Stomach (tissue), 9 donors: ENCODE measurements around the gene TJAP1. TPM values are rescaled to one million over a fixed set of nuclear protein-coding genes. Genes with fewer than 3 reads are reported as not detected.

Source experiments
- DNase-seq, 2 donors: peaks; one replicate each; pipeline versions ENCODE4 v3.0.0 to v3.0.0-alpha.2; 2013 to 2019
- H3K27ac ChIP-seq, 5 donors: fragments of 200-600 bp in 4 of 5; sonication (generic) in 4 of 5; one replicate each; pipeline ENCODE4 v1.5.1; 2013 to 2019; ENCODE audit warnings: mild to moderate bottlenecking in 1 of 5, moderate library complexity in 1 of 5
- H3K27me3 ChIP-seq, 3 donors: fragments of 200-600 bp; sonication (generic); one replicate each; pipeline ENCODE4 v1.5.1; 2017 to 2019; ENCODE audit warnings: mixed run types in 1 of 3
- H3K36me3 ChIP-seq, 4 donors: fragments of 200-600 bp; sonication (generic); 1 replicate in 3 of 4; 2 replicates in 1 of 4; pipeline ENCODE4 v1.5.1; 2016 to 2019
- H3K4me1 ChIP-seq, 4 donors: fragments of 200-600 bp; sonication (generic); one replicate each; pipeline ENCODE4 v1.5.1; 2016 to 2019
- H3K4me3 ChIP-seq, 4 donors: fragments of 200-600 bp; sonication (generic) in 3 of 4; one replicate each; pipeline ENCODE4 v1.5.1; 2016 to 2019; ENCODE audit warnings: mild to moderate bottlenecking in 1 of 4
- H3K9me3 ChIP-seq, 4 donors: fragments of 200-600 bp; sonication (generic); one replicate each; pipeline ENCODE4 v1.5.1; 2016 to 2019
- EP300 ChIP-seq: sonication (generic); formaldehyde crosslinking; IDR thresholded peaks from one replicate; pipeline ENCODE4 v1.6.1; 2017; ENCODE audit warnings: antibody characterized with exemption
- POLR2A ChIP-seq, 4 donors: fragments of 450-650 bp; IDR thresholded peaks; one replicate each; pipeline ENCODE4 v1.6.1; 2016; ENCODE audit warnings: antibody characterized with exemption in 4 of 4, control low read depth in 2 of 4, mild to moderate bottlenecking in 1 of 4, moderate library complexity in 1 of 4
- POLR2AphosphoS5 ChIP-seq, 3 donors: sonication (generic); formaldehyde crosslinking; IDR thresholded peaks; one replicate each; pipeline ENCODE4 v1.6.1; 2016; ENCODE audit warnings: antibody characterized with exemption in 3 of 3
- WGBS, 5 donors: extraction: QIAGEN DNeasy Blood & Tissue Kit in 3 of 5; methylation state at CpG; one replicate each; pipeline versions ENCODE4 v1.1.5 to v1.1.7; 2013 to 2018; 5-methylcytosine and 5-hydroxymethylcytosine counted together
- intact Hi-C: fragments of 100-400 bp; cut with DNase I; formaldehyde crosslinking; loops from one replicate; pipeline ENCODE4 v1.15.1; 2023; ENCODE audit warnings: low total_unique reads
- polyA plus RNA-seq, 3 donors: library from polyadenylated mRNA; stranded (reverse); fragments of 200-250 nt; gene quantifications; one replicate each; pipeline ENCODE4 v1.2.3, GENCODE V29; 2013
- total RNA-seq, 5 donors: library from RNA; depleted of rRNA; stranded (reverse); fragments of >200 nt; gene quantifications; one replicate each; pipeline versions ENCODE4 v1.1.0 to v1.2.3, GENCODE V29; 2014 to 2016
- TF ChIP-seq, protein P1 (sequence below), 7 experiments: fragments of 450-650 bp in 4 of 7; fragments of 200-600 bp in 3 of 7; sonication (generic) in 3 of 7; IDR thresholded peaks; one replicate each; pipeline ENCODE4 v1.5.1; 2016 to 2019; ENCODE audit warnings: antibody characterized with exemption in 7 of 7, control low read depth in 2 of 7, mild to moderate bottlenecking in 1 of 7
- donor health status: healthy with polysubstance abuse.
- donor health status: Bipolar disorder and iron deficiency.
- donor health status: healthy.

TJAP1 gene
- total and polyA plus RNA-seq, 8 donors: 8.4 to 182 (median 14.1) TPM

- intact Hi-C loops: no loop called here
- Histone ChIP-seq H3K4me3 (no peak overlapping the region), H3K4me1 (peaks cover 12 to 50% (median 39%) of the 10 kb centered on the region in 4 donors), H3K9me3 (no peaks in the 10 kb centered on the region), H3K36me3 (peaks cover 15 to 30% (median 26%) of the 10 kb centered on the region in 4 donors), H3K27me3 (no peaks in the 10 kb centered on the region), H3K27ac (no peak overlapping the region)
- 82 to 92% (median 91%) methylated on average over 5 to 6 of the region's 6 CpGs for WGBS, 5 donors
- TF ChIP-seq POLR2AphosphoS5 (IDR thresholded peaks at IDR 0.05) (no peak), POLR2A (IDR thresholded peaks at IDR 0.05) (no peak), EP300 (no peak)
- TF ChIP-seq, protein P1, sequence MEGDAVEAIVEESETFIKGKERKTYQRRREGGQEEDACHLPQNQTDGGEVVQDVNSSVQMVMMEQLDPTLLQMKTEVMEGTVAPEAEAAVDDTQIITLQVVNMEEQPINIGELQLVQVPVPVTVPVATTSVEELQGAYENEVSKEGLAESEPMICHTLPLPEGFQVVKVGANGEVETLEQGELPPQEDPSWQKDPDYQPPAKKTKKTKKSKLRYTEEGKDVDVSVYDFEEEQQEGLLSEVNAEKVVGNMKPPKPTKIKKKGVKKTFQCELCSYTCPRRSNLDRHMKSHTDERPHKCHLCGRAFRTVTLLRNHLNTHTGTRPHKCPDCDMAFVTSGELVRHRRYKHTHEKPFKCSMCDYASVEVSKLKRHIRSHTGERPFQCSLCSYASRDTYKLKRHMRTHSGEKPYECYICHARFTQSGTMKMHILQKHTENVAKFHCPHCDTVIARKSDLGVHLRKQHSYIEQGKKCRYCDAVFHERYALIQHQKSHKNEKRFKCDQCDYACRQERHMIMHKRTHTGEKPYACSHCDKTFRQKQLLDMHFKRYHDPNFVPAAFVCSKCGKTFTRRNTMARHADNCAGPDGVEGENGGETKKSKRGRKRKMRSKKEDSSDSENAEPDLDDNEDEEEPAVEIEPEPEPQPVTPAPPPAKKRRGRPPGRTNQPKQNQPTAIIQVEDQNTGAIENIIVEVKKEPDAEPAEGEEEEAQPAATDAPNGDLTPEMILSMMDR (IDR thresholded peaks at IDR 0.05): no peak
- DNase-seq: no peak
These were observed 17.0 kb downstream of the TJAP1 start for GRCh38 chr6:43494321-43494720.

GRCh38 chr6:43494766-43495165 lies 17.4 kb downstream of the TJAP1 start:
- Histone ChIP-seq H3K4me1 (peaks cover 12 to 50% (median 42%) of the 10 kb centered on the region in 4 donors), H3K9me3 (no peaks in the 10 kb centered on the region), H3K36me3 (peaks cover 19 to 30% (median 27%) of the 10 kb centered on the region in 4 donors), H3K4me3 (no peak overlapping the region), H3K27ac (no peak overlapping the region), H3K27me3 (no peaks in the 10 kb centered on the region)
- WGBS, 5 donors: 93 to 100% (median 94%) methylated on average over 2 to 4 of the region's 4 CpGs
- intact Hi-C loops: no loop called here
- DNase-seq: no peak
- TF ChIP-seq, protein P1 (IDR thresholded peaks at IDR 0.05): no peak
- TF ChIP-seq POLR2AphosphoS5 (IDR thresholded peaks at IDR 0.05) (no peak), POLR2A (IDR thresholded peaks at IDR 0.05) (no peak), EP300 (no peak)

DNA sequence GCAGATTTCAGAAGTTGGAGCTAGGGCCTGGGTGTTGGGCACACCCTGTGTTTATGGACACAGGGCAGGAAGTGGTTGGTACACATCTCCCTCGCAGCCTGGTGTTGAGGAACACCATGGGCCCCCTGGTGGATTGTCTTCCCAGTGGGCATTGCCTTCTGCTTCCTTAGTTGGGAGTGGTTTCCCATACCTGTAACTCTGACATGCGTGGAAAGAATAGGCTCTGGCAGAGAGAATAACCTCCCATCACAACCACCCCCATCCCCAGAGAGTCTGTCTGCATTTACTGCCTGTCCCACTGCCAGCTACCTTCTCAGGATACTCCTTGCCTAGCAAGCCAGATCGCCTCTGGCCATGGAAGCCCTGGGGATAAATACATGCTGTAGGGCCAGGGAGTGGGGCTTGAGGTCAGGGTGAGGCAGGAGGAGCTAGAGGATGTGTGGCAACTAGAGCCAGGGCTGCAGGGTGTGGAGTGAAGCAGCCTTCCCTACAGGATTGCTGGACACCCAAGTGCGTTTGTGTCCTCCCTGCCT lies 18.1 kb downstream of the TJAP1 start:
- DNase-seq: peak in 1 of 2 donors; percentile 60
- WGBS, 5 donors: 48 to 59% (median 57%) methylated on average over 3 to 4 of the region's 4 CpGs
- no peaks in the 10 kb centered on the region for H3K9me3 ChIP-seq
- peaks cover 11 to 50% (median 42%) of the 10 kb centered on the region in 4 donors for H3K4me1 ChIP-seq
- TF ChIP-seq POLR2A (IDR thresholded peaks at IDR 0.05) (no peak), EP300 (no peak)
- TF ChIP-seq, protein P1 (IDR thresholded peaks at IDR 0.05): peak in 2 of 7 experiments; percentile 20 to 24
- H3K4me3 ChIP-seq: no peak overlapping the region
- no peaks in the 10 kb centered on the region for H3K27me3 ChIP-seq
- peak overlapping the region in 2 of 5 donors; percentile 1 to 5 for H3K27ac ChIP-seq
- peaks cover 26 to 31% (median 30%) of the 10 kb centered on the region in 4 donors for H3K36me3 ChIP-seq
- intact Hi-C loops: no loop called here

GRCh38 chr6:43496370-43497128 lies 19.2 kb downstream of the TJAP1 start:
- TF ChIP-seq, protein P1 (IDR thresholded peaks at IDR 0.05): peak in 5 of 7 experiments; percentile 24 to 68 (median 49)
- TF ChIP-seq EP300: no peak
- TF ChIP-seq POLR2AphosphoS5 (IDR thresholded peaks at IDR 0.05): no peak
- no peak for TF ChIP-seq POLR2A (IDR thresholded peaks at IDR 0.05)
- H3K27me3 ChIP-seq: no peaks in the 10 kb centered on the region
- intact Hi-C loops: no loop called here

More at GRCh38 chr6:43496370-43497128, 19.2 kb downstream of the TJAP1 start:
- peaks cover 35 to 42% (median 40%) of the 10 kb centered on the region in 4 donors for H3K36me3 ChIP-seq
- no peaks in the 10 kb centered on the region for H3K9me3 ChIP-seq
- peak in 1 of 2 donors; percentile 65 for DNase-seq
- WGBS, 5 donors: 38 to 53% (median 43%) methylated on average over 10 to 18 of the region's 18 CpGs
- peak overlapping the region in 1 of 5 donors; percentile 5 for H3K27ac ChIP-seq
- H3K4me1 ChIP-seq: peaks cover 11 to 46% (median 42%) of the 10 kb centered on the region in 4 donors
- no peak overlapping the region for H3K4me3 ChIP-seq
